ENCODE measurements around the gene LRRC1.

DNA sequence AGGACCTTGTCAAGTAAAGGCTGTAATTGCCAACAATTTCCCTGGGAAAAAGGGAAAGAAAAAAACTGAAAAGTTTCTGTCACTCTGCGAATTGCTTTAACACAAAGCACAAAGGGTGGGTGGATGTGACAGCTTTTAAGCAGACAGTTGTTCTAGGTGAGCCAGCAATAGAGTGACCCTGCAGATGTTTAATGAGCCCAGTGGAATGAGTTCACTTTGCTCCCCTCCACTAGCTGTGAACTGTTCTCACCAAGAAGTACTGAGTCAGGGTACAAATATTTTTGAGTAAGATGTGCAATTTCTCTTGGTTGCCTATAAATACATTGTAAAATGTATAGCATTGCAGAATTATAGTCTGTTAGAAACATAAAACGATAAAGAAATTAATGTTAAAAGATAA lies 26.2 kb upstream of the LRRC1 start:
- TF ChIP-seq GATA3 (IDR thresholded peaks at IDR 0.05; ENCODE audit: low read depth, low read length) (no peak), GATA2 (IDR thresholded peaks at IDR 0.05; ENCODE audit: low read depth, low read length) (no peak)
